Femur (tissue), 1 donor: Measurements from ENCODE around the gene RBBP8NL.

ENCODE experiments used
- DNase-seq: peaks from one replicate; pipeline ENCODE4 v3.0.0-alpha.2; 2017

The RBBP8NL gene

GRCh38 chr20:62419759-62420158 is 7.6 kb downstream of the RBBP8NL start:
- DNase-seq: no peak

DNA sequence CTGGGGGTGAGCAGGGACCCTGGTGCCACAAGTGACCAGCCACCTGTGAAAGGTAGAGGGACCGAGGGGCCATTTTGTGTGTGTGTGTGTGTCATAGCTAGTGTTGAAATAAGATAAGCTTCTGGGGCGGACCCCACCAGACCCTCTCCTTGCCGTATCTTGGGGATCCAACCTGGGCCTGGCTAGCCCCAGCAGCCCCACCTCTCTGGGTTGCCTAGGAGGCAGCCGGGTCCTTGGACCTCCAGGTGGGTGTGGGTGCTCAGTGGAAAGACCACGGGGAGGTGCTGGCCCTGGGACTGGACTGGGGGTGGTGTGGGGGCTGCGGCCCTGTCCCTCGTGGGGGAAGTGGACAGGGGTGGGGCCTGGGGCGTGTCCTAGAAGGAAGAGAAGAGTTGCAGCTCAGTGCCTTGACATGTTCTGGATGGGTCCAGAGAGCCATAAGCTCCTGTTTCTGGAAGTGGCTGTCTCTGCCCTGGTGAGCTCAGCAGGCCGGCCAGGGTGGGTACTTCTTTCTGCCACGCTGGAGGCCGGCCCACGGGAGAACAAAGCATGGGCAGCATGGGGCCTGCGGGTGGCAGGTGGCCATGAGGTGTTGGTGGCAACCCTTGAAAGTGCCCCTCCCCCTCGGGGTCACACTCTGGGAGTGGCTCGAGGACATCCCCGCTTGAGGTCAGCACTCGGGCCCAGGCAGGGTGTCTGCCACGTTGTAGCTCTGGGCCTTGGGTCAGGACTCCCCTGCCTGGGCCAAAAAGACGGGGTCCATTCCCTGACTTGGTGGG is 8.4 kb downstream of the RBBP8NL start:
- no peak for DNase-seq

DNA sequence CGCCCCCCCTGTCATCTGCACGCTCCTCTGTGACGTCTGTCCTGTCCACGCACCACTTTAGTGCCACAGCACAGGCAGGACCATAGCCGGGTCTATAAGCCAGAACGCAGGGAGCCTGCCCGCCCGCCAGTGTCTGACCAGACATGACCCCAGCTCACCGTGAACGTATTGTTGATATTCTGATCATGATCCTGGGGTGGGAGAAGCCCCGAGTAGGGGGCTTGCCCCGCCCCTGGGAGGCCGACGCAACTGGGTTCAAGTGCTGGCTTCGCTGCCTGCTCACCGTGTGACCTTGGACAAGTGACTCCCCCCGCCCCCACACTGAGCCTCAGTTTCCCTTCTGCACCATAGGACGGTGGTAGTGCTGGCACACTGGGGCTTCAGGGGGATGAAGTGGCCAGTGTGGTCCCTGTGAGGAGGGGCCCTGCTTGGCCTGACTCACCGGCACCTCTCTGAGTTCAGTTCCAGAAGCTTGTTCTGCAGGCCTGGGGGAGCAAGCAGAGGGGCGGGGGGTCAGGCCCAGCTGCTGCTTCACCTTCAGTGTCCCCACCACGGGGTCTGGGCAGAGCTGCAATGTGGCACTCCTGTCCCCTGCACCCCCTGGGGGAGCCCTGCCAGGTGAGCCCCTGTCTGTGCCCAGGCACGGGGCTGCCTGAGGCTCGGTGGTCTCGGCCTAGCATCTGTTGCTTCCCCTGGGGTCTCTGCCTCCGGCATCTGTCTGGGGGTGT is 9.2 kb downstream of the RBBP8NL start:
- no peak for DNase-seq

- DNase-seq: no peak
These were observed 10.4 kb downstream of the RBBP8NL start for GRCh38 chr20:62416651-62417637.

DNA sequence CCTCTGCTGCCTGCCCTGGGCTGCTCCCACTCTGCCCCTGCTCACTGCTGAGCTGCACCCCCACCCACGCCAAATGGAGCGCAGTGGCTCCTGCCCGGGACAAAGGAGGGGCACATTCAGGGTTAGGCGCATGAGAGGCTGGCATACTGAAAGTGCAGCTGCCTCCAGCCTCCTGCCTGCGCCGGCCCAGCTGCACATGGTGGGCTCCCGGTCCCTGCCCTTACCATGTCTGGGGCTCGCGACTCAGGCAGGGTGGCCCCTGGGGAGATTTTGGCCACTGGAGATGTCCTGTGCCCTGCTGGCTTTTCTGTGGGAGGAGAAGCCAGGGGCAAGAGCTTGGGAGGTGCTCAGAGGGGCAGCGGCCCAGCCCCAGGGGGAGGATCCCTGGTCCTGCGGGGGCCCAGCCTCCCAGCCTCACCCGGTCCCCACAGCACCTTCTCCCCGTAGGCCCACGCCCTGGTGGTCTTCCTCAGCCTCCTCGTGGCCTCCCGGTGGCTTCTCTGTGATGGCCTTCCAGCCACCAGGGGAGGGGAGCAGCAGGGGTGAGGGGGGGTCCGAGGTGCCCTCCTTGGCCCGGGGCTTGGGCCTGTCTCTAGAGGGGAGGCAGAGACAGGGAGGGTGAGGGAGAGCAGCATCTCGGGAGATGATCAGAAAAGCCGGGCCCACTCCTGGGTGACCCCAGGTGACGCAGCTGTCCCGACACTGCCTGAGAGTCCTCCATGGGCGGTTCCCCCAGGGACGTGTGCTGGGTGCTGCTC is 11.8 kb downstream of the RBBP8NL start:
- no peak for DNase-seq

DNA sequence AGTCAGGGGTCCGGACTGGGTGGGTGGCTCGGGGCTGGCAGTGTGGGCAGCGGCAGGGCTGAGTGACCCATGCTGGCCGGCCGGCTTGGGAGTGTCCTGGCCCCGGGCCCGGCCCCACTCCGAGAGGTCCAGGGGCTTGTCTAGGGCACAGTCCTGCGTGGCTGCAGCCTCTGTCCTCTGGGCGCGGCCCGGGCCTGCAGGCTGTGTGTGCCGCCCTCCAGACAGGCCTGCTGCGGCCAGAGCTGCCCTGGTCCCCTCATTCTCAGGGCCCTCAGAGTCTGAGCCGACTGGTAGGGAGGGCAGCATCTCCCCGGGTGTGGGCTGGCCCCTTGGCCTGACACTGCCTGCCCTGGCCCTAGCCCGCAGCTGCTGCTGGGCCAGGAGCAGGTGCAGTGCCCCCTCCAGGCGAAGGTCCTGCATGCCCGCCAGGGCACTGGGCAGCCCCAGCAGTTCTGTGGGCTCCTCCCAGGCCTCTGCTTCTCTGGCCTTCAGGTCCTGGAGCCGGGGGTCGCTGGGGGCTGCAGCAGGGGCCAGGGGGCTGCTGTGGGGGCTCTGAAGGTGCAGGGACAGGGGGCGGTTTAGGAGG is 13.3 kb downstream of the RBBP8NL start:
- no peak for DNase-seq

- no peak for DNase-seq
These were observed 14.2 kb downstream of the RBBP8NL start for GRCh38 chr20:62413025-62413570.

- DNase-seq: no peak
These were observed 14.9 kb downstream of the RBBP8NL start for GRCh38 chr20:62412194-62413024.

GRCh38 chr20:62411479-62412193 is 15.7 kb downstream of the RBBP8NL start:
- DNase-seq: no peak

DNA sequence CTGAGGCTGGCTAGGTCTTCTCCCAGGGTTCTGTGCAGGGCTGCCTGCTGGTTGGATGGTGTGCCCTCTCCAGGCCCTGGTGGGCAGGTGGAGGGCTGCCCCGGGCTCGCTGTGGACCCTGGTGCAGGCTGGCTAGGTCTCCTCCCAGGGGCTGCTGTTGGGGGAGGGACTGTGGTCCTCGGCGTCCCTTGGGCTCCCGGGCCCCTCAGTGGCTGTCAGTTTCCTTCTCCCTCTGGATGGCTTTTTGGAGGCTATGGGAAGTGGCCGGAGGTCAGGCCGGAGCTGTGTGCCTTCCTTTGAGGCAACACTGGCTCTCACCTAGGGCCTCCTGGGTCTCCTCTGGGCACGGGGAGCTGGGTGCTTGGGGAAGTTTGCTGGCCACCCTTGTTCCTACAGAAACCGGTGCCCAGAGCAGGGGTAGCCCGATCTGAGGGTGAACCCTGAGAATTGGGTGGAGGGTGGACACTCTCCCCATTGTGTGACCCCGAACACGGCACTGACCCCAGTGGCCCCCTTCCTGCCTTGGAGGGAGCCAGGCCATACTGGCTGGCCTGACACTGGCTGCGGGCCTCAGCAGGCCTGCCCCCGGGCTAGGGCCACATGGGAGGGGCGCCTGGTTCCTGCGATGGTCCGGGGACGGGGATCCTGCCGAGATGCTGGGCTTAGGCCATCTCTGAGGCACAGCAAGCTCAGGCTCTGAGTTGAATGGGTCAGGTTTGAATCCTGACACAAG is 16.4 kb downstream of the RBBP8NL start:
- no peak for DNase-seq

GRCh38 chr20:62409931-62410745 is 17.2 kb downstream of the RBBP8NL start:
- no peak for DNase-seq

DNA sequence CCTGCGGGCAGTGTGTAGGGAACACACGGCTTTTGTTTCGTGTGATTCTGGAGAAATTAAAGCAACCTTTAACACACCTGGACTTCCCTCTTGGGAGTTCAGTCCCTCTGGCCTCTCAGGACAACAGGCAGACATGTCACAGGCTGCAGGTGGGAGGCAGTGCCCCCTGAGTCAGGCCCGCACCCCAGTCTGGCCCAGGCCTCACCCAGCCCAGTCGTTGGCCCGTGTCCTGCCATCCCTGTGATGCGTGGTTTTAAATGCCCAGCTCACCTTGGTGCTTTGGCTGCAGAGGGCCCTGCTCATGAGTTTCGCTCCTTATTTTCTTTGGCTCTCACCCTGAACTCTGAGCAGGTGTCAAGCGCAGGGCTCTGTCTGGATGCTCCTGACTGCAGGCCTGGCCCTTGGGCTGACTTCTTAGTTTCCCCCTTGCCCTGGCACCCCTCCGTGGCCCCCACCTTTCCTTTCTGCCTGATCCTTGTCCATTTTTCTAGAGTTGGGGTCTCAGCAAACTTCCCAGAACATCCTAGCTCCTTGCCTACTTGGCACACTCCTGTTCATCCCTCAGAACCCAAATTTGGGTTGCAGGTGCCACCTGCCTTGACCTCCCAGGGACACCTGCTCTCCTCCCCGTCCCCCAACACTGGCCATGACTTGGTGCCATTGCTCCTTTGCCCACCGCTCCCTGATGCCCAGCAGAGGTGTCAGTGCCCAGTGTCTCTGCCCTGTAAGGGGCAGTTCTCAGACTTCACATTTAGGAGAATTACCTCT is 18.1 kb downstream of the RBBP8NL start:
- DNase-seq: no peak

DNA sequence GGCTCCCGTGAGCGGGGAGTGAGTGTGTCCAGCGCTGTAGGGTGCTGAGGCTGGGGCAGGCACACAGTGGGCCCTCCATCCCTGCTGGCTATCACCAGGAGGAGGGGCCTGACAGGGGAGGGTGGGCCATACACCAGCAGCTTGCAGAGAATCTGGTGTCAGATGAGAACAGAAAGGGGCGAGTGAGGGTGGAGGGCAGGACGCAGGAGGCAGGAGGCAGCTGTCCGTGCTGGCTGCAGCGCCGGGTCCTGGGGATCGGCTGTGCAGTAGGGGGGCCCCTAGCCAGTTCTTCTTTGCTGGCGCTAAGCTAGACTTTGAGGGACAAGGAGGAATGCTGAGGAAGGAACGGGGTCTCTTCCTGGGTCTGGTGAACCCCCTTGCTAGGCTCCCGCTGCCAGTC is 18.7 kb downstream of the RBBP8NL start:
- DNase-seq: no peak

- no peak for DNase-seq
These were observed 19.3 kb downstream of the RBBP8NL start for GRCh38 chr20:62408055-62408454.

DNA sequence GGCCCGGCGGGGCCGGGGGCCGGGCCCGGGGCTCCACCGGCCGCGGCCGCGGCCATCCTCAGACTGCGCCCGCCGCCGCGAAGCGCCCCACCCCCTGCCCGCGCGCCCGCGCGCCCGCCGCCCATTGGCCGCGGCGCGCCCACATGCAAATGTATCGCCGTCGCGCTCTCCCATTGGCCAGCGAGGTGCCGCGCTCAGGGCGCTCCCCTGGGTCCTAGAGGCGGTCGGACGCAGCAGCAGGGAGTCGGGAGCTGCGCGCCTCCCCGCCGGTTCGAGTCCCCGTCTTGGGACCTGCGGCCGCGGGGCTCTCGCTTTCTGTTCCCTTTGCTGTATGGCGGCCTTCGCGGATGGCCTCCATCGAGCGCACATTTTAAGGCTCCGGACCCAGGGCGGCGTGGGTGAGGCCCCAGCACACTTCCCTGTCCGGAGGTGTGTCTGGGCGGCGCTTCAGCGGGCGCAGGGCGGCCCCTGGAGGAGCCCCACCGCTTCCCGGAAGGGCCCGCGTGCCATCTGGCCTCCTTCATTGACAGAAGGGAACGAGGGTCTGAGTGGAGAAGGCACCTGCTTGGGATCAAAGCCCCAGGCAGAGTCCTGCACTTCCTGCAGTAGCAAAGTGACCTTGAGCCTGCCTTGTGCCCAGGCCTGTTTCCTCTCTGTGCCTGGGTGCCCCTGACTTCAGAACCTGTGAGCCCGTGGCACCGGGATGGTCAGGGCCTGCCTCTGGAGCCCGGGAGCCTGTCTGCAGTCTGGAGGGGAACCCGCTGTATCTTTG is 19.9 kb downstream of the RBBP8NL start, which contains the start of gene CABLES2:
TSS of gene CABLES2 (minus strand) at position 65 of the 772 bp plus-strand sequence. CDS start at position 56, 9 bp downstream.
- DNase-seq: peak; percentile 97

DNA sequence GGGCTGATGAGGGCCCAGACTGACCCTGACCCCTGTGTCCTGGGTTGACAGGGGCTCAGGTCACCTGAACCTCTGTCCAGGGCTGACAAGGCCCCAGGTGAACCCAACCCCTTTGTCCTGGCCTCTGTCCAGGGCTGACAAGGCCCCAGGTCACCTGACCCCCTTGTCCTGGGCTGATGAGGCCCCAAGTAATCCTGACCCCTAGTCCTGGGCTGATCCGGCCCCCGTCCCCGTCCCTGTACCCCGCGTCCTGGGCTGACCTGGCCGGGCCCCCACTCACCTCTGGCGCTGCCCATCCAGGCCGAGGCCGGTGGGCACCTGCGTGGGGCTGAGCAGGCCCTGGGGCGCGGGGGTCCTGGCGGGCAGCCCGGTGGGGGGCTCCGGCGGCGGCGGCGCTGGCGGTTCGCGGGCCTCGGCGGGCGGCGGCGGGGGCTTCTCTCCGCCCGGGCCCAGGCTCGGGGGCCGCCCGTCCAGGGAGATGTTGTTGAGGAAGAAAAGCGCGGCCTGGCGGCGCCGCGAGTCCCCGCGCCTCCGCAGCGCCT is 20.6 kb downstream of the RBBP8NL start:
- DNase-seq: no peak
